ENCODE data around the gene RALGAPA1. TPM values are rescaled to one million over a fixed set of nuclear protein-coding genes. Genes with fewer than 3 reads are reported as not detected.

Gene RALGAPA1
- polyA plus RNA-seq, 1 donor from 2014 or later, result 73.3 TPM

GRCh38 chr14:35712466-35712865 is 96.6 kb downstream of the RALGAPA1 start:
- Histone ChIP-seq H2AFZ (ENCODE audit: low read depth, low read length) (no peak overlapping the region), H3K9ac (ENCODE audit: low read length) (no peak overlapping the region), H3K27me3 (ENCODE audit: insufficient read depth, low read depth, low read length) (no peaks in the 10 kb centered on the region), H3F3A (ENCODE audit: insufficient read depth, low read length, poor library complexity, severe bottlenecking) (no peaks in the 10 kb centered on the region), H3K9me3 (ENCODE audit: low read length) (peaks cover 7% of the 10 kb centered on the region), H3K79me2 (replicated peaks; ENCODE audit: insufficient read depth, low read length) (no peaks in the 10 kb centered on the region), H3K9me2 (ENCODE audit: insufficient read depth, low read length) (no peaks in the 10 kb centered on the region), H4K20me1 (ENCODE audit: insufficient read depth) (no peaks in the 10 kb centered on the region), H3K4me3 (ENCODE audit: low read length) (no peak overlapping the region), H3K4me2 (ENCODE audit: low read length) (no peak overlapping the region), H3K36me3 (ENCODE audit: insufficient read depth, low read length) (peaks cover 6% of the 10 kb centered on the region), H3K27ac (ENCODE audit: low read length) (no peak overlapping the region)
- TF ChIP-seq, protein P1, sequence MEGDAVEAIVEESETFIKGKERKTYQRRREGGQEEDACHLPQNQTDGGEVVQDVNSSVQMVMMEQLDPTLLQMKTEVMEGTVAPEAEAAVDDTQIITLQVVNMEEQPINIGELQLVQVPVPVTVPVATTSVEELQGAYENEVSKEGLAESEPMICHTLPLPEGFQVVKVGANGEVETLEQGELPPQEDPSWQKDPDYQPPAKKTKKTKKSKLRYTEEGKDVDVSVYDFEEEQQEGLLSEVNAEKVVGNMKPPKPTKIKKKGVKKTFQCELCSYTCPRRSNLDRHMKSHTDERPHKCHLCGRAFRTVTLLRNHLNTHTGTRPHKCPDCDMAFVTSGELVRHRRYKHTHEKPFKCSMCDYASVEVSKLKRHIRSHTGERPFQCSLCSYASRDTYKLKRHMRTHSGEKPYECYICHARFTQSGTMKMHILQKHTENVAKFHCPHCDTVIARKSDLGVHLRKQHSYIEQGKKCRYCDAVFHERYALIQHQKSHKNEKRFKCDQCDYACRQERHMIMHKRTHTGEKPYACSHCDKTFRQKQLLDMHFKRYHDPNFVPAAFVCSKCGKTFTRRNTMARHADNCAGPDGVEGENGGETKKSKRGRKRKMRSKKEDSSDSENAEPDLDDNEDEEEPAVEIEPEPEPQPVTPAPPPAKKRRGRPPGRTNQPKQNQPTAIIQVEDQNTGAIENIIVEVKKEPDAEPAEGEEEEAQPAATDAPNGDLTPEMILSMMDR (IDR thresholded peaks at IDR 0.05; ENCODE audit: poor library complexity, severe bottlenecking), result no peak
- TF ChIP-seq EP300 (conservative IDR thresholded peaks at IDR 0.05; ENCODE audit: poor library complexity, severe bottlenecking) (no peak), SMC3 (conservative IDR thresholded peaks at IDR 0.05; ENCODE audit: poor library complexity) (no peak), RAD21 (conservative IDR thresholded peaks at IDR 0.05) (no peak), MXI1 (conservative IDR thresholded peaks at IDR 0.05; ENCODE audit: poor library complexity, severe bottlenecking) (no peak), POLR2AphosphoS5 (IDR thresholded peaks at IDR 0.05) (no peak), EZH2 (IDR thresholded peaks at IDR 0.05; ENCODE audit: borderline replicate concordance, insufficient read depth, low read length, poor library complexity, severe bottlenecking) (no peak), TAF1 (IDR thresholded peaks at IDR 0.05; ENCODE audit: low read depth) (no peak)
- TF ChIP-seq, protein P2, sequence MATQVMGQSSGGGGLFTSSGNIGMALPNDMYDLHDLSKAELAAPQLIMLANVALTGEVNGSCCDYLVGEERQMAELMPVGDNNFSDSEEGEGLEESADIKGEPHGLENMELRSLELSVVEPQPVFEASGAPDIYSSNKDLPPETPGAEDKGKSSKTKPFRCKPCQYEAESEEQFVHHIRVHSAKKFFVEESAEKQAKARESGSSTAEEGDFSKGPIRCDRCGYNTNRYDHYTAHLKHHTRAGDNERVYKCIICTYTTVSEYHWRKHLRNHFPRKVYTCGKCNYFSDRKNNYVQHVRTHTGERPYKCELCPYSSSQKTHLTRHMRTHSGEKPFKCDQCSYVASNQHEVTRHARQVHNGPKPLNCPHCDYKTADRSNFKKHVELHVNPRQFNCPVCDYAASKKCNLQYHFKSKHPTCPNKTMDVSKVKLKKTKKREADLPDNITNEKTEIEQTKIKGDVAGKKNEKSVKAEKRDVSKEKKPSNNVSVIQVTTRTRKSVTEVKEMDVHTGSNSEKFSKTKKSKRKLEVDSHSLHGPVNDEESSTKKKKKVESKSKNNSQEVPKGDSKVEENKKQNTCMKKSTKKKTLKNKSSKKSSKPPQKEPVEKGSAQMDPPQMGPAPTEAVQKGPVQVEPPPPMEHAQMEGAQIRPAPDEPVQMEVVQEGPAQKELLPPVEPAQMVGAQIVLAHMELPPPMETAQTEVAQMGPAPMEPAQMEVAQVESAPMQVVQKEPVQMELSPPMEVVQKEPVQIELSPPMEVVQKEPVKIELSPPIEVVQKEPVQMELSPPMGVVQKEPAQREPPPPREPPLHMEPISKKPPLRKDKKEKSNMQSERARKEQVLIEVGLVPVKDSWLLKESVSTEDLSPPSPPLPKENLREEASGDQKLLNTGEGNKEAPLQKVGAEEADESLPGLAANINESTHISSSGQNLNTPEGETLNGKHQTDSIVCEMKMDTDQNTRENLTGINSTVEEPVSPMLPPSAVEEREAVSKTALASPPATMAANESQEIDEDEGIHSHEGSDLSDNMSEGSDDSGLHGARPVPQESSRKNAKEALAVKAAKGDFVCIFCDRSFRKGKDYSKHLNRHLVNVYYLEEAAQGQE (IDR thresholded peaks at IDR 0.05; ENCODE audit: borderline replicate concordance), result no peak

GRCh38 chr14:35708062-35708461 is 101.0 kb downstream of the RALGAPA1 start:
- TF ChIP-seq, protein P2 (IDR thresholded peaks at IDR 0.05; ENCODE audit: borderline replicate concordance), result no peak
- TF ChIP-seq EP300 (conservative IDR thresholded peaks at IDR 0.05; ENCODE audit: poor library complexity, severe bottlenecking) (no peak), RAD21 (conservative IDR thresholded peaks at IDR 0.05) (no peak), EZH2 (IDR thresholded peaks at IDR 0.05; ENCODE audit: borderline replicate concordance, insufficient read depth, low read length, poor library complexity, severe bottlenecking) (no peak), MXI1 (conservative IDR thresholded peaks at IDR 0.05; ENCODE audit: poor library complexity, severe bottlenecking) (no peak), TAF1 (IDR thresholded peaks at IDR 0.05; ENCODE audit: low read depth) (no peak), POLR2AphosphoS5 (IDR thresholded peaks at IDR 0.05) (no peak)
- TF ChIP-seq, protein P1 (IDR thresholded peaks at IDR 0.05; ENCODE audit: poor library complexity, severe bottlenecking), result no peak
- no peak overlapping the region for H3K27ac ChIP-seq (ENCODE audit: low read length)

More at GRCh38 chr14:35708062-35708461, 101.0 kb downstream of the RALGAPA1 start:
- H3K9ac ChIP-seq (ENCODE audit: low read length), result no peak overlapping the region
- H4K20me1 ChIP-seq (ENCODE audit: insufficient read depth), result no peaks in the 10 kb centered on the region
- no peaks in the 10 kb centered on the region for H3K79me2 ChIP-seq (replicated peaks; ENCODE audit: insufficient read depth, low read length)
- no peaks in the 10 kb centered on the region for H3F3A ChIP-seq (ENCODE audit: insufficient read depth, low read length, poor library complexity, severe bottlenecking)
- H3K9me2 ChIP-seq (ENCODE audit: insufficient read depth, low read length), result no peaks in the 10 kb centered on the region
- no peak overlapping the region for H3K4me2 ChIP-seq (ENCODE audit: low read length)
- no peaks in the 10 kb centered on the region for H3K27me3 ChIP-seq (ENCODE audit: insufficient read depth, low read depth, low read length)
- no peak overlapping the region for H2AFZ ChIP-seq (ENCODE audit: low read depth, low read length)
- no peaks in the 10 kb centered on the region for H3K9me3 ChIP-seq (ENCODE audit: low read length)
- H3K4me3 ChIP-seq (ENCODE audit: low read length), result no peak overlapping the region
- H3K36me3 ChIP-seq (ENCODE audit: insufficient read depth, low read length), result peaks cover 14% of the 10 kb centered on the region

Measured in neural cell (in vitro differentiated cells).